SK-N-MC (cell line): ENCODE data around the gene ZNF79.

Experiments used
- DNase-seq: peaks from one replicate; pipeline ENCODE4 v3.0.0-alpha.2; 2011; ENCODE audit warnings: low read depth, low spot score
- H3K27ac ChIP-seq: fragments of 200-600 bp; sonication (generic); 2 replicates; pipeline ENCODE4 v1.5.1; 2016; ENCODE audit warnings: mixed run types
- H3K36me3 ChIP-seq: fragments of 200-600 bp; sonication (generic); 2 replicates; pipeline ENCODE4 v1.6.1; 2017; ENCODE audit warnings: antibody characterized with exemption, low read length, mixed read lengths; ENCODE audit not compliant: insufficient read depth
- H3K4me3 ChIP-seq: fragments of 200-600 bp; sonication (generic); 2 replicates; pipeline ENCODE4 v1.5.1; 2016
- H3K9ac ChIP-seq: fragments of 200-600 bp; sonication (generic); 2 replicates; pipeline ENCODE4 v1.8.0; 2017; ENCODE audit warnings: mixed run types, mixed read lengths; ENCODE audit not compliant: insufficient read length
- H3K9me3 ChIP-seq: fragments of 200-600 bp; sonication (generic); 2 replicates; pipeline ENCODE4 v1.6.1; 2017; ENCODE audit warnings: low read depth, mild to moderate bottlenecking, antibody characterized with exemption, low read length, moderate library complexity, mixed read lengths
- EZH2 ChIP-seq: fragments of 200-600 bp; sonication (generic); IDR thresholded peaks from one replicate; pipeline ENCODE4 v1.6.1; 2017; ENCODE audit warnings: antibody characterized with exemption
- FOXP2 ChIP-seq: optimal IDR thresholded peaks from 2 replicates; pipeline ENCODE3; 2011; ENCODE audit warnings: mild to moderate bottlenecking, moderate library complexity; ENCODE audit not compliant: insufficient read depth; ENCODE audit errors: extremely low read length, control extremely low read depth
- POLR2AphosphoS5 ChIP-seq: IDR thresholded peaks from 2 replicates; pipeline ENCODE4 v1.6.1; 2012; ENCODE audit warnings: mild to moderate bottlenecking, low read depth, low read length, borderline replicate concordance

Gene ZNF79

GRCh38 chr9:127396253-127396807 is 27.9 kb upstream of the ZNF79 start:
- no peak overlapping the region for H3K27ac ChIP-seq
- DNase-seq: no peak
- no peaks in the 10 kb centered on the region for H3K9me3 ChIP-seq
- no peak for TF ChIP-seq FOXP2
- TF ChIP-seq POLR2AphosphoS5: 0 out of 2 replicates have a peak, but pooled peaks have one; percentile 27
- H3K9ac ChIP-seq: no peak overlapping the region
- peak overlapping the region; percentile 79 for H3K4me3 ChIP-seq
- H3K36me3 ChIP-seq: no peaks in the 10 kb centered on the region

- DNase-seq: peak; percentile 98
- no peak within 1 kb of the TSS for H3K27ac ChIP-seq
Observed at GRCh38 chr9:127396808-127397645, 27.2 kb upstream of the ZNF79 start, which contains the start of gene SLC2A8. TSS of gene SLC2A8 (plus strand) at chr9:127397169. CDS start at chr9:127397231, 62 bp downstream.

GRCh38 chr9:127397646-127398274 is 26.4 kb upstream of the ZNF79 start:
- H3K9me3 ChIP-seq: no peaks in the 10 kb centered on the region
- H3K4me3 ChIP-seq: peak overlapping the region; percentile 80
- TF ChIP-seq FOXP2: no peak
- TF ChIP-seq EZH2: no peak
- TF ChIP-seq POLR2AphosphoS5: no peak
- H3K9ac ChIP-seq: peak overlapping the region; percentile 72
- H3K27ac ChIP-seq: no peak overlapping the region
- no peak for DNase-seq
- H3K36me3 ChIP-seq: no peaks in the 10 kb centered on the region

More at GRCh38 chr9:127396808-127397645, 27.2 kb upstream of the ZNF79 start, which contains the start of gene SLC2A8:
- Histone ChIP-seq H3K4me3 (peak within 1 kb of the TSS; percentile 80), H3K9ac (peak within 1 kb of the TSS; percentile 72), H3K9me3 (no peaks in the 10 kb centered on the region), H3K36me3 (no peaks in the 10 kb centered on the region)
- TF ChIP-seq FOXP2 (no peak), POLR2AphosphoS5 (no peak; the same call in 1 of the 2 replicates), EZH2 (no peak)

- TF ChIP-seq EZH2 (no peak), FOXP2 (no peak), POLR2AphosphoS5 (no peak)
- no peak for DNase-seq
- Histone ChIP-seq H3K36me3 (no peaks in the 10 kb centered on the region), H3K9ac (no peak overlapping the region), H3K9me3 (no peaks in the 10 kb centered on the region), H3K4me3 (no peak overlapping the region), H3K27ac (no peak overlapping the region)
Observed at GRCh38 chr9:127398275-127398647, 25.9 kb upstream of the ZNF79 start.

- Histone ChIP-seq H3K36me3 (no peaks in the 10 kb centered on the region), H3K4me3 (no peak overlapping the region), H3K9ac (no peak overlapping the region), H3K9me3 (no peaks in the 10 kb centered on the region), H3K27ac (no peak overlapping the region)
- TF ChIP-seq POLR2AphosphoS5 (no peak), FOXP2 (no peak)
- no peak for DNase-seq
Observed at GRCh38 chr9:127398715-127399400, 25.3 kb upstream of the ZNF79 start.

- no peak overlapping the region for H3K9ac ChIP-seq
- H3K4me3 ChIP-seq: no peak overlapping the region
- H3K36me3 ChIP-seq: no peaks in the 10 kb centered on the region
- no peak overlapping the region for H3K27ac ChIP-seq
- DNase-seq: no peak
- TF ChIP-seq FOXP2 (no peak), POLR2AphosphoS5 (no peak), EZH2 (no peak)
- no peaks in the 10 kb centered on the region for H3K9me3 ChIP-seq
Observed at GRCh38 chr9:127399736-127400269, 24.4 kb upstream of the ZNF79 start.

GRCh38 chr9:127402401-127403090 is 21.6 kb upstream of the ZNF79 start:
- H3K9me3 ChIP-seq: no peaks in the 10 kb centered on the region
- no peak overlapping the region for H3K27ac ChIP-seq
- H3K4me3 ChIP-seq: no peak overlapping the region
- no peak for DNase-seq
- no peak overlapping the region for H3K9ac ChIP-seq
- TF ChIP-seq POLR2AphosphoS5 (no peak), EZH2 (no peak), FOXP2 (no peak)
- H3K36me3 ChIP-seq: no peaks in the 10 kb centered on the region
